HepG2 (cell line): ENCODE measurements around the gene TJAP1. TPM values are rescaled to one million over a fixed set of nuclear protein-coding genes. Genes with fewer than 3 reads are reported as not detected.

Source experiments
- ARNT ChIP-seq: fragments of 450-650 bp; IDR thresholded peaks from 2 replicates; pipeline ENCODE4 v1.6.1; 2017
- ATF7-NPFF ChIP-seq: sonication (generic); formaldehyde crosslinking; IDR thresholded peaks from 2 replicates; pipeline ENCODE4 v1.8.1; 2023; ENCODE audit warnings: mild to moderate bottlenecking, low read depth, missing genetic modification reagents, moderate library complexity
- EED ChIP-seq: sonication (generic); formaldehyde crosslinking; IDR thresholded peaks from 2 replicates; pipeline ENCODE4 v1.5.0; 2020; ENCODE audit warnings: mild to moderate bottlenecking, missing genetic modification reagents
- HHEX ChIP-seq: IDR thresholded peaks from 2 replicates; pipeline ENCODE4 v1.6.1; 2016; ENCODE audit warnings: control low read depth
- KDM1A ChIP-seq: IDR thresholded peaks from 2 replicates; pipeline ENCODE4 v1.6.1; 2016; ENCODE audit warnings: missing compliant biosample characterization
- KLF15 ChIP-seq: sonication (generic); formaldehyde crosslinking; IDR thresholded peaks from 2 replicates; pipeline ENCODE4 v1.8.1; 2023; ENCODE audit warnings: borderline replicate concordance, mild to moderate bottlenecking, inconsistent platforms, missing genetic modification reagents, mixed read lengths
- MBNL3 ChIP-seq: fragments of 250-450 bp; sonication (Bioruptor Pico); conservative IDR thresholded peaks from 2 replicates; pipeline ENCODE4 v1.8.0; 2022; ENCODE audit warnings: mild to moderate bottlenecking, inconsistent platforms
- MED1 ChIP-seq: sonication (generic); formaldehyde crosslinking; IDR thresholded peaks from 2 replicates; pipeline ENCODE4 v1.4.0; 2020; ENCODE audit warnings: missing genetic modification reagents
- MEIS1 ChIP-seq: sonication (generic); formaldehyde crosslinking; IDR thresholded peaks from 2 replicates; pipeline ENCODE4 v1.9.0; 2021; ENCODE audit warnings: mild to moderate bottlenecking, missing genetic modification reagents, moderate library complexity, borderline replicate concordance
- NFYB ChIP-seq: sonication (generic); formaldehyde crosslinking; IDR thresholded peaks from 2 replicates; pipeline ENCODE4 v1.4.0; 2020; ENCODE audit warnings: missing genetic modification reagents
- POLR2AphosphoS5 ChIP-seq: IDR thresholded peaks from 2 replicates; pipeline ENCODE4 v1.6.1; 2012; ENCODE audit warnings: low read depth, low read length
- RARG ChIP-seq: sonication (generic); formaldehyde crosslinking; IDR thresholded peaks from 2 replicates; pipeline ENCODE4 v1.4.0; 2020; ENCODE audit warnings: low read depth, mild to moderate bottlenecking, missing genetic modification reagents
- SAP130 ChIP-seq: IDR thresholded peaks from 2 replicates; pipeline ENCODE4 v1.6.1; 2016; ENCODE audit warnings: low read depth
- TBX2 ChIP-seq: sonication (generic); formaldehyde crosslinking; IDR thresholded peaks from 2 replicates; pipeline ENCODE4 v1.5.0; 2020; ENCODE audit warnings: missing genetic modification reagents, mild to moderate bottlenecking, borderline replicate concordance
- THYN1 ChIP-seq: sonication (generic); formaldehyde crosslinking; IDR thresholded peaks from 2 replicates; pipeline ENCODE4 v1.8.1; 2023; ENCODE audit warnings: low read depth, mild to moderate bottlenecking, moderate library complexity, missing genetic modification reagents, borderline replicate concordance
- TRIM22 ChIP-seq: fragments of 450-650 bp; IDR thresholded peaks from 2 replicates; pipeline ENCODE4 v1.6.1; 2017
- ZBTB39 ChIP-seq: sonication (generic); formaldehyde crosslinking; IDR thresholded peaks from 2 replicates; pipeline ENCODE4 v1.5.0; 2020; ENCODE audit warnings: missing genetic modification reagents
- ZKSCAN8 ChIP-seq: IDR thresholded peaks from 2 replicates; pipeline ENCODE4 v1.6.1; 2016; ENCODE audit warnings: borderline replicate concordance, missing genetic modification reagents, missing compliant biosample characterization
- ZMAT3 ChIP-seq: sonication (generic); formaldehyde crosslinking; conservative IDR thresholded peaks from 2 replicates; pipeline ENCODE4 v1.7.0; 2021; ENCODE audit warnings: missing genetic modification reagents
- ZNF124 ChIP-seq: sonication (generic); formaldehyde crosslinking; IDR thresholded peaks from 2 replicates; pipeline ENCODE4 v1.4.0; 2020; ENCODE audit warnings: missing genetic modification reagents
- ZNF256 ChIP-seq: sonication (generic); formaldehyde crosslinking; conservative IDR thresholded peaks from 2 replicates; pipeline ENCODE4 v1.4.0; 2020; ENCODE audit warnings: missing genetic modification reagents
- ZNF275 ChIP-seq: sonication (generic); formaldehyde crosslinking; IDR thresholded peaks from 2 replicates; pipeline ENCODE4 v1.8.0; 2022; ENCODE audit warnings: missing genetic modification reagents, mild to moderate bottlenecking, inconsistent platforms, borderline replicate concordance
- ZNF331 ChIP-seq: sonication (generic); formaldehyde crosslinking; IDR thresholded peaks from 2 replicates; pipeline ENCODE4 v1.4.0; 2020; ENCODE audit warnings: missing genetic modification reagents
- ZNF619 ChIP-seq: sonication (generic); formaldehyde crosslinking; IDR thresholded peaks from 2 replicates; pipeline ENCODE4 v1.4.0; 2020; ENCODE audit warnings: mild to moderate bottlenecking, missing genetic modification reagents
- ZNF784 ChIP-seq: sonication (generic); formaldehyde crosslinking; IDR thresholded peaks from 2 replicates; pipeline ENCODE4 v1.5.1; 2020; ENCODE audit warnings: missing genetic modification reagents, mild to moderate bottlenecking, borderline replicate concordance
- ZNF891 ChIP-seq: sonication (generic); formaldehyde crosslinking; IDR thresholded peaks from 2 replicates; pipeline ENCODE4 v1.5.0; 2020; ENCODE audit warnings: mild to moderate bottlenecking, missing genetic modification reagents
- polyA plus RNA-seq, 8 experiments: library from polyadenylated mRNA; depleted of rRNA in 3 of 8; stranded (reverse) in 7 of 8; unstranded in 1 of 8; fragments of >200 nt; fragmentation: Illumina TruSeq in 4 of 8; extraction: Trizol in 4 of 8; gene quantifications; 2 replicates each; pipeline versions ENCODE4 v1.2.1 to v1.2.3, GENCODE V29; 2011 to 2016; ENCODE audit warnings: low read depth in 4 of 8, missing spikeins in 1 of 8, mixed read lengths in 1 of 8; ENCODE audit not compliant: insufficient read depth in 1 of 8
- total RNA-seq, 5 experiments: library from RNA; depleted of rRNA; stranded (reverse); fragments of >200 nt; fragmentation: Illumina TruSeq; extraction: Trizol; gene quantifications; 2 replicates each; pipeline ENCODE4 v1.2.3, GENCODE V29; 2016; ENCODE audit warnings: low read depth in 1 of 5

The TJAP1 gene
- total and polyA plus RNA-seq, 2 of the 13 experiments (the other 11 are each of a cell fraction or from before 2014, with no cell fraction given), result 15.7 to 41.6 TPM

GRCh38 chr6:43454696-43455530, 22.5 kb upstream of the TJAP1 start (continued):
- TF ChIP-seq ZNF784 (CRISPR knock-in tag) (no peak; the same call in 1 of the 2 replicates), TRIM22 (no peak), ZKSCAN8 (CRISPR knock-in tag) (0 out of 2 replicates have a peak, but pooled peaks have one; percentile 43), MED1 (CRISPR knock-in tag) (no peak), ZNF256 (CRISPR knock-in tag) (no peak), SAP130 (CRISPR knock-in tag) (peak; percentile 64), MBNL3 (CRISPR knock-in tag) (no peak), EED (peak; percentile 86; the same call in 1 of the 2 replicates), ZNF331 (CRISPR knock-in tag) (peak; percentile 69; the same call in 1 of the 2 replicates), ZNF891 (no peak), ZNF275 (CRISPR knock-in tag) (no peak), ARNT (no peak), ATF7-NPFF (CRISPR knock-in tag) (0 out of 2 replicates have a peak, but pooled peaks have one; percentile 8), RARG (no peak), HHEX (no peak), ZNF124 (0 out of 2 replicates have a peak, but pooled peaks have one; percentile 27), KLF15 (CRISPR knock-in tag) (no peak), MEIS1 (CRISPR knock-in tag) (no peak; the same call in 1 of the 2 replicates), TBX2 (CRISPR knock-in tag) (peak; percentile 48; the same call in 1 of the 2 replicates), ZNF619 (CRISPR knock-in tag) (0 out of 2 replicates have a peak, but pooled peaks have one; percentile 36), ZMAT3 (CRISPR knock-in tag) (0 out of 2 replicates have a peak, but pooled peaks have one; percentile 23), POLR2AphosphoS5 (no peak; the same call in 1 of the 2 replicates), KDM1A (CRISPR knock-in tag) (0 out of 2 replicates have a peak, but pooled peaks have one; percentile 35), NFYB (CRISPR knock-in tag) (no peak), THYN1 (CRISPR knock-in tag) (no peak), ZBTB39 (no peak; the same call in 1 of the 2 replicates)
